Natural killer cell treated with Interleukin-12 subunit alpha and Interleukin-12 subunit beta and Interleukin-15 and Interleukin-18, amount 100 ng/mL, for 72 hours (primary cell): ENCODE measurements around the gene FER. TPM values are rescaled to one million over a fixed set of nuclear protein-coding genes. Genes with fewer than 3 reads are reported as not detected.
"Not testable (repeated sequence)": the region's sequence is repeated elsewhere in the genome, so short reads cannot be mapped to it uniquely, and the experiment has no call there.

ENCODE experiments used
- ATAC-seq, 2 donors: fragments of 150-1000 bp; cut with Tn5 transposase in 1 of 2; sonication (Bioruptor Pico), chemical (Tn5 transposase) in 1 of 2; 2 replicates each; pipeline ENCODE4 v1.10.0; 2021
- DNase-seq: peaks from one replicate; pipeline ENCODE4 v3.0.0; 2022; ENCODE audit warnings: low spot score
- H3K27ac Mint-ChIP-seq, 2 donors: 1 replicate in 1 of 2; 2 replicates in 1 of 2; pipeline ENCODE4 v1.8.0; 2022; ENCODE audit warnings: mixed read lengths in 2 of 2, mild to moderate bottlenecking in 1 of 2, moderate library complexity in 1 of 2
- H3K27me3 Mint-ChIP-seq, 2 donors: 1 replicate in 1 of 2; 2 replicates in 1 of 2; pipeline ENCODE4 v1.8.0; 2022; ENCODE audit warnings: mixed read lengths in 2 of 2
- H3K36me3 Mint-ChIP-seq: one replicate; pipeline ENCODE4 v1.8.0; 2022; ENCODE audit warnings: mixed read lengths
- H3K4me1 Mint-ChIP-seq, 2 donors: 1 replicate in 1 of 2; 2 replicates in 1 of 2; pipeline ENCODE4 v1.8.0; 2022; ENCODE audit warnings: low read depth in 2 of 2, mixed read lengths in 2 of 2, mild to moderate bottlenecking in 1 of 2
- H3K4me3 Mint-ChIP-seq: one replicate; pipeline ENCODE4 v1.8.0; 2022; ENCODE audit warnings: mixed read lengths
- H3K9me3 Mint-ChIP-seq: 2 replicates; pipeline ENCODE4 v1.8.0; 2022; ENCODE audit warnings: mixed read lengths
- total RNA-seq, 2 donors: library from RNA; stranded (reverse); gene quantifications; one replicate each; pipeline ENCODE4 v1.2.3, GENCODE V29; 2022

FER gene
- total RNA-seq, 2 donors from 2014 or later = 13.4 to 22.1 TPM

DNA sequence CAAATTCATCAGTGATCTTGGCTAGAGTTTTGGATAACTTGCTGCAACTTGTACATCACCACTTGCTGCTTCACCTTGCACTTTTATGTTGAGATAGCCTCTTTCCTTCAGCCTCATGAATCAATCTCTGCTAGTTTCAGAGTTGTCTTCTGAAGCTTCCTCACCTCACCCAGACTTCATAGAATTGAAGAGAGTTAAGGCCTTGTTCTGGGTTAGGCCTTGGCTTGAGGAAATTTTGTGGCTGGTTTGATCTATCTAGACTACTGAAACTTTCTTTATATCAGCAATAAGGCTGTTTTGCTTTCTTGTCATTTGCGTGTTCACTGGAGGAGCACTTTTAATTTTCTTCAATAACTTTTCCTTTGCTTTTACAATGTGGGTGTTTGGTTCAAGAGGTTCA, 12.8 kb downstream of the FER start:
- H3K36me3 Mint-ChIP-seq = no peaks in the 10 kb centered on the region
- ATAC-seq (no peak), DNase-seq (no peak)
- H3K4me1 Mint-ChIP-seq = peaks cover 0 to 10% of the 10 kb centered on the region in 2 donors
- no peaks in the 10 kb centered on the region for H3K9me3 Mint-ChIP-seq
- H3K4me3 Mint-ChIP-seq = no peak overlapping the region
- H3K27ac Mint-ChIP-seq = no peak overlapping the region
- H3K27me3 Mint-ChIP-seq = no peaks in the 10 kb centered on the region

DNA sequence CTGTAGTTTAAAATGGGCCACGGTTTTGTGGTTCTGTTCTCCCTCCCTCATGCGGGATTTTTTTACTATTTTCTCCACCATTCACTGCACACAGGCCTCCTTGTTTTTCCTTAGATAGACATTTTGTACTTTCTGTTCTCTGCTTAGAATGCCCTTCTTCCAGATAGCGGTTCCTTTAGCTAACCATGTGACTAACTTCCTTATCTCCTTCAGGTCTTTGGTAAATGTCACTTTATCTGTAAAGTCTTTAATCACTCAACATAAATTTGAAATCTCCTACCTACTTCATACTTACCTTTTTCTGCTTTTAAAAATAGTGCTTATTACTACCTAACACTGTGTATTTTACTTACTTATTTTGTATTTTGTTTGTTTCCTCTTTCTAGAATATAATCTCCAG, 15.0 kb downstream of the FER start:
- ATAC-seq = no peak
- Mint-ChIP-seq H3K4me1 (peaks cover 0 to 10% of the 10 kb centered on the region in 2 donors), H3K27ac (no peak overlapping the region), H3K27me3 (no peaks in the 10 kb centered on the region), H3K36me3 (no peaks in the 10 kb centered on the region), H3K9me3 (no peaks in the 10 kb centered on the region), H3K4me3 (no peak overlapping the region)
- DNase-seq = no peak

DNA sequence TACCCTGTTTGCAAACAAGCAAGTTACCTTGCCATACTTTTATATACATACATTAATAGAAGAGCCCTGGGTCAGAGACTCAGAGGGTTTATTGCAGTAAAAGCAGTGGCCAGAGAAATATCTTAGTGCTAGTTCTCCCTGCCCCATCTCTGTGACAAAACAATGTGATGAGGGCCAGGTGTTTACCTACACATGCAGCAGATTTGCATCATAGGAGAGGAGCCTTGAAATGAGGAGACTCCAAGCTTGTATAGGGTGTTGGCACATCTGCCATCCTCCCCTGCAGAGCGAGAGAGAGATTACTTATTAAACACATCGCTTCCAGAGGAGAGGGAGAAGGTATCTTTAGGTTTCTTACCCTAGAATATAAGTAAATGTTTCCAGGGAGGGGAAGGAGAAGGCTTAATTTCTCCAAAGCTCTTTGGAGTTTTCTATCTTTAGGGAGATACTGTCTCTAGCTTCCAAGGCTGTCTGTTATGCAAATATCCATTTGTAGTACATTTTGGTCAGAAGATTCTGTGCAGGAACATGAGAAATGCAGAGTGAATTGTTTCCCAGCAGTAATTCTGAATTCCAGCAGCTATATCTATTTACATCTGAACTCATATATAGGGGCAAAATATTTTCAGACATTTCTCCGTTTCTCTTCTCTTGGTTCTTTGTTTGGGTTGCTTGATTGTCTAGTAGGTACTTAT, 15.7 kb downstream of the FER start:
- H3K4me1 Mint-ChIP-seq = peaks cover 0 to 10% of the 10 kb centered on the region in 2 donors
- no peaks in the 10 kb centered on the region for H3K27me3 Mint-ChIP-seq

DNA sequence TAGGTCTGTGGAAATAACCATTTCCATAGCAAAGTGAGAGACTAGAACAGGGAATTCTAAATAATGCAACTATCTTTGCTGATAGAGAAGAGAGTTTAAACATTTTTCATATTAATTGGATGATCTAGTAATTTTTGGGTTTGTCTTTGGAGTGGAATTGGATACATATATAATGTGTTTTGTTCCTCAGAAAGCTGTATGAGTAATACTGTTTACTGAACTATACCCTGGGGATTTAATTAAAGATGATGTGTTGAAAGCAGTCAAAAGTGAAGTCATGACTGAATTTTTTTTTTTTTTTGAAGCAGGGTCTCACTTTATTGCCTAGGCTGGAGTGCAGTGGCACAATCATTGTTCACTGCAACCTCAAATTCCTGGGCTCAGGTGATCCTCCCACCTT, 17.9 kb downstream of the FER start:
- ATAC-seq = no peak
- DNase-seq = no peak
- H3K4me3 Mint-ChIP-seq = no peak overlapping the region
- no peak overlapping the region for H3K27ac Mint-ChIP-seq
- H3K36me3 Mint-ChIP-seq = no peaks in the 10 kb centered on the region
- peaks cover 8 to 17% of the 10 kb centered on the region in 2 donors for H3K4me1 Mint-ChIP-seq
- no peaks in the 10 kb centered on the region for H3K9me3 Mint-ChIP-seq
- no peaks in the 10 kb centered on the region for H3K27me3 Mint-ChIP-seq

More for the DNA sequence above, 15.7 kb downstream of the FER start:
- no peak for DNase-seq
- Mint-ChIP-seq H3K36me3 (no peaks in the 10 kb centered on the region), H3K4me3 (no peak overlapping the region), H3K9me3 (no peaks in the 10 kb centered on the region), H3K27ac (no peak overlapping the region)
- ATAC-seq = no peak

DNA sequence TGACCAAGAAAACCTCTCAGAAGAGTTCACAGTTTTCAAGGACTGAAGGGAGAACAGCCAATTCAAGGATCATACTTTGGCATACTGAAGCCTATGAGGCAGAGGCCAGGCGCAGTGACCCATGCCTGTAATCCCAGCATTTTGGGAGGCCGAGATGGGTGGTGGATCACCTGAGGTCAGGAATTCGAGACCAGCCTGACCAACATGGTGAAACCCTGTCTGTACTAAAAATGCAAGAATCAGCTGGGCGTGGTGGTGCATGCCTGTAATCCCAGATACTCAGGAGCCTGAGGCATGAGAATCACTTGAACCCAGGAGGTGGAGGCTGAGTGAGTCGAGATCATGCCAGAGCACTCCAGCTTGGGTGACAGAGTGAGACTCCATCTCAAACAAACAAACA, 19.2 kb downstream of the FER start:
- not testable (repeated sequence) for H3K9me3 Mint-ChIP-seq, H3K27me3 Mint-ChIP-seq, H3K4me3 Mint-ChIP-seq, DNase-seq, H3K27ac Mint-ChIP-seq, H3K36me3 Mint-ChIP-seq, ATAC-seq
- H3K4me1 Mint-ChIP-seq = peaks cover 8 to 17% of the 10 kb centered on the region in 2 donors

DNA sequence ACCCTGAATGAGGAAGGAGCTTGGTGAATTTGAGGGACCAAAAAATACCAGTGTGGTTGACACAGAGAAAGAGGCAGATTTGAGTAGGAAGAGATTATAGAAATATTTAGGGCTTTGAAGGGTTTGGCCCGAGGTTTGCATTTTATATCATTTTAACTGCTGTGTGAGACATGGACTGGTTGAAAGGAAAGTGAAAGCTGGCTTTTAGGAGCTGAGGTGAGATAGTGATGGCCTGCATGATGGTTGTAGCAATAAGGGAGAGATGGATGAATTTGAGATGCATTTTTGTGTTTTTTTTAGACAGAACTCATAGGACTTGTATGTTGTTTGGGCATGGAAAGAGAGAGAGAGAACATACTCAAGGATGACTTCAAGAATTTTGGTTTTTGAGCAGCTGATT, 21.7 kb downstream of the FER start:
- H3K27ac Mint-ChIP-seq = no peak overlapping the region
- no peak for DNase-seq
- peak in 1 of 2 donors; percentile 55 for ATAC-seq

DNA sequence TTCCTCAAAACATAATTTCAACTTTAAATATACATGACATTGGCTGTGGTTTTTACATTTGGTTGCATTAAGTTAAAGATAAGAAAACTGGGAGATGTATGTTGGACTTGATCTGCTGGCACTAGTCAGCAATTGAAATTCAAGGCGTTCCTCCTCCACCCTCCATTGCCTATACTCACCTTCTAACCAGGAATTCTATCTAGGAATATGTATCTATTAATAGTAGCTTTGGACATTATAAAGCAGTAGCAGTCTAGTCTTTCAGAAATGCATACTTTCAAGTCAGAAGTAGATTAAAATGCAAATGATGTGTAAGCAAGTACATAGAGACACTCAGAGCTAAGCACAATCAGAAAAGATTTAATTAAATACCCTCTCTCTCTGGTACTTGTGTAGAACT, 24.9 kb downstream of the FER start:
- Mint-ChIP-seq H3K36me3 (peaks cover 11% of the 10 kb centered on the region), H3K27me3 (no peaks in the 10 kb centered on the region), H3K27ac (no peak overlapping the region), H3K4me3 (no peak overlapping the region), H3K9me3 (peaks cover 4% of the 10 kb centered on the region), H3K4me1 (peaks cover 7 to 8% of the 10 kb centered on the region in 2 donors)
- DNase-seq (no peak), ATAC-seq (no peak)

More for the DNA sequence above, 21.7 kb downstream of the FER start:
- Mint-ChIP-seq H3K4me1 (peaks cover 7 to 8% of the 10 kb centered on the region in 2 donors), H3K9me3 (peaks cover 4% of the 10 kb centered on the region), H3K4me3 (peak overlapping the region; percentile 26), H3K27me3 (no peaks in the 10 kb centered on the region), H3K36me3 (peaks cover 5% of the 10 kb centered on the region)

DNA sequence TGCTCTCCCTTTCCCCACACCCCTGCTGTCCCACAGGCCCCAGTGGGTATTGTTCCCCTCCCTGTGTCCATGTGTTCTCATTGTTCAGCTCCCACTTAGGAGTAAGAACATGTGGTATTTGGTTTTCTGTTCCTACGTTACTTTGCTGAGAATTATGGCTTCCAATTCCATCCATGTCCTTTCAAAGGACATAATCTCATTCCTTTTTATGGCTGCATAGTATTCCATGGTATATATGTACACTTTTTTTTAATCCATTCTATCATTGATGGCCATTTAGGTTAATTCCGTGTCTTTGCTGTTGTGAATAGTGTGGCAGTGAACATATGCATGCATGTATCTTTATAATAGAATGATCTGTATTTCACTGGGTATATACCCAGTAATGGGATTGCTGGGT, 25.6 kb downstream of the FER start:
- ATAC-seq = no peak
- H3K36me3 Mint-ChIP-seq = peaks cover 16% of the 10 kb centered on the region
- peaks cover 6% of the 10 kb centered on the region for H3K9me3 Mint-ChIP-seq
- H3K27ac Mint-ChIP-seq = no peak overlapping the region
- H3K4me1 Mint-ChIP-seq = peaks cover 7 to 8% of the 10 kb centered on the region in 2 donors
- no peak overlapping the region for H3K4me3 Mint-ChIP-seq
- H3K27me3 Mint-ChIP-seq = no peaks in the 10 kb centered on the region
- DNase-seq = no peak

DNA sequence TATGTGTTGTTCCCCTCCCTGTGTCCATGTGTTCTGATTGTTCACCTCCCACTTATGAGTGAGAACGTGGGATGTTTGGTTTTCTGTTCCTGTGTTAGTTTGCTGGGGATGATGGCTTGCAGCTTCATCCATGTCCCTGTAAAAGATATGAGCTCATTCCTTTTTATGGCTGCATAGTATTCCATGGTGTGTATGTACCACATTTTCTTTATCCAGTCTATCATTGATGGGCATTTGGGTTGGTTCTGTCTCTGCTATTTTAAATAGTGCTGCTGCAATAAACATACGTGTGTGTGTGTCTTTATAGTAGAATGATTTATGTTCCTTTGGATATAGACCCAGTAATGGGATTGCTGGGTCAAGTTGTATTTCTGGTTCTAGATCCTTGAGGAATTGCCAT, 26.4 kb downstream of the FER start:
- DNase-seq, H3K27ac Mint-ChIP-seq, ATAC-seq, H3K27me3 Mint-ChIP-seq, H3K4me1 Mint-ChIP-seq, H3K4me3 Mint-ChIP-seq, H3K9me3 Mint-ChIP-seq: not testable (repeated sequence)
- H3K36me3 Mint-ChIP-seq = peaks cover 16% of the 10 kb centered on the region

DNA sequence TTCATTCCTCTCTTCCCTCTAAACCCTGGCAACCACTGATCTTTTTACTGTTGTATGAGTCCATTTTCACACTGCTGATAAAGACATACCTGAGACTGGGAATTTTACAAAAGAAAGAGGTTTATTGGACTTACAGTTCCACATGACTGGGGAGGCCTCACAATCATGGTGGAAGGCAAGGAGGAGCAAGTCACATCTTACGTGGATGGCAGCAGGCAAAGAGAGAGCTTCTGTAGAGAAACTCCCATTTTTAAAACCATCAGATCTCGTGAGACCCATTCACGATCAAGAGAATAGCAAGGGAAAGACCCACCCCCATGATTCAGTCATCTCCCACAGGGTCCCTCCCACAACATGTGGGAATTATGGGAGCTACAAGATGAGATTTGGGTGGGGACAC, 29.9 kb downstream of the FER start:
- not testable (repeated sequence) for H3K27ac Mint-ChIP-seq, H3K9me3 Mint-ChIP-seq, DNase-seq, ATAC-seq, H3K27me3 Mint-ChIP-seq, H3K4me1 Mint-ChIP-seq, H3K4me3 Mint-ChIP-seq
- H3K36me3 Mint-ChIP-seq = peaks cover 16% of the 10 kb centered on the region

DNA sequence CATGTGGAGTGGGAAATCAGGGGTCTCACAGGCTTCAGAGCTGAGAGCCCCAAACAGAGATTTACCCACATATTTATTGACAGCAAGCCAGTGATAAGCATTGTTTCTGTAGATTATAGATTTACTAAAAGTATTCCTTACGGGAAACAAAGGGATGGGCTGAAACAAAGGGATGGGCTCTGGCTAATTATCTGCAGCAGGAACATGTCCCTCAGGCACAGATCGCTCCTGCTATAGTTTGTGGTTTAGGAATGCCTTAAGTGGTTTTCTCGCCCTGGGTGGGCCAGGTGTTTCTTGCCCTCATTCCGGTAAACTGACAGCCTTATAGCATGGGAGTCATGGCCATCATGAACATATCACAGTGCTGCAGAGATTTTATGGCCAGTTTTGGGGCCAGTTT, 36.9 kb downstream of the FER start:
- not testable (repeated sequence) for H3K27me3 Mint-ChIP-seq, DNase-seq, H3K9me3 Mint-ChIP-seq, ATAC-seq, H3K4me3 Mint-ChIP-seq, H3K36me3 Mint-ChIP-seq, H3K27ac Mint-ChIP-seq
- peaks cover 10 to 13% of the 10 kb centered on the region in 2 donors for H3K4me1 Mint-ChIP-seq

DNA sequence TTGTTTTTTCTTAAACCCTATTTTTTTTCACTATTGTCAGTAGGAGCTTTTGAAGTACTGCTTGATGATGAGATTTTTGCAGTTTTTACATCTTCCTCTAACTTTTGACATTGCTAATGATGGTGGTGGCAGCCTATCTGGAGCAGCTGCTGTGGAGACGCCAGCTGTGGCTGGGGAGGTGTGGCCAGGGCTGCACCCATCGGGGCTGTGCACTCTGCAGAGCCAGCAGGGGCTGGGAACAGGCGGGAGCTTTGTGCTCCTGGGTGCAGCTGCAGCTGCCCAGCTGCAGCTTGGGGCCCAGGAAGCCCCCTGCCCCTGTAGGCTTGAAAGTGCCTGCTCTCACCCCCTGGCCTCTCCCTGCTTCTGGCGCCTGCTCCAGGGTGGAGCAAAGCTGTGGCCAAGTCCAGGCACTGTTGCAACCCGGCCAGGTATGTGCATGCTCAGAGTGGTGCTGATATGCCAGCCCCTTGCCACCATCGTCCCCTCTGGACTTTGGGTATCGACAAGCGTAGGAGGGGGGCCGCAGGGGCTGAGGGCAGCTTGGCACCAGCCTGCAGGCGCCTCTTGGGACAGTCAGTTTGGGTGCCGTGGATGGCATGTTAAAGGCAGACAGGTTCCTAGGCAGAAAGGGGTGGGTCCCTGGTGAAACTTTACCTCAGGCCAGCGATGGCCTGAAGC, 39.2 kb downstream of the FER start:
- Mint-ChIP-seq H3K27me3 (no peaks in the 10 kb centered on the region), H3K4me1 (peaks cover 5 to 13% of the 10 kb centered on the region in 2 donors), H3K36me3 (no peaks in the 10 kb centered on the region), H3K4me3 (no peak overlapping the region), H3K9me3 (no peaks in the 10 kb centered on the region), H3K27ac (no peak overlapping the region)
- peak; percentile 31 to 43 for ATAC-seq
- DNase-seq = no peak

DNA sequence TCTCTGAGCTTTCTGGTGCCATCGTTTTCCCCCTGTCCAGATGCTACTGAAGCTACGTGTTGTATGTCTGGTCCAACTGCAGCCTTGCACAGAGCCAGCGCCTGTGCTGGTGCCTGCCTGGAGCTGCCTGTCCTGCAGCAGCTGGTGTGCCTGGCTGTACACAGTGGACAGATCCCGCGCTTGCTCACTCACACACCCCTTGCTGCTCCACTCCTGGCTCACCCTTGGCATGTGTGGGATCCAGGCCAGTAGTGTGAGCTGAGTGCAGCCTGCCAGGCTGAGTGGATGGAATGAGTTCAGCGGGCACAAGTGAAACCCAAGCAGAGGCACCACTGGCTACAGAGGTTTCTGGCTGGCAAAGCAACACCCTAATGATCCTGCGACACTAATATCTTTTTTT, 40.4 kb downstream of the FER start:
- Mint-ChIP-seq H3K27me3 (no peaks in the 10 kb centered on the region), H3K36me3 (no peaks in the 10 kb centered on the region), H3K4me1 (peaks cover 1 to 13% of the 10 kb centered on the region in 2 donors), H3K9me3 (no peaks in the 10 kb centered on the region), H3K4me3 (no peak overlapping the region), H3K27ac (no peak overlapping the region)
- no peak for DNase-seq
- ATAC-seq = peak; percentile 36 to 57

DNA sequence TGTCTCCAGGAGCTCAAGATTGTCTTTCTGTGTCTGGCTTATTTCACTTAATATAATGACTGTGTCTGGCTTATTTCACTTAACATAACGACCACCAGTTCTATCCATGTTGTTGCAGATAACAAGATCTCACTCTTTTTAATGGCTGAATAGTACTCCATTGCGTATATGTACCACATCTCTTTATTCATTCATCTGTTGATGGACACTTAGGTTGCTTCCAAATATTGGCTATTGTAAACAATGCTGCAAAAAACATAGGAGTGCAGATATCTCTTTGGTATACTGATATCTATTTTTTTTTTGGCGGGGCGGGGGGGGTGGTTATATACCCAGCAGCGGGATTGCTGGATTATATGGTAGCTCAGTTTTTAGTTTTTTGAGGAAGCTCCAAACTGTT, 45.5 kb downstream of the FER start:
- H3K27me3 Mint-ChIP-seq = no peaks in the 10 kb centered on the region
- ATAC-seq (no peak), DNase-seq (no peak)
- H3K27ac Mint-ChIP-seq = no peak overlapping the region
- H3K9me3 Mint-ChIP-seq = no peaks in the 10 kb centered on the region
- H3K4me1 Mint-ChIP-seq = peaks cover 0 to 11% of the 10 kb centered on the region in 2 donors
- peaks cover 5% of the 10 kb centered on the region for H3K36me3 Mint-ChIP-seq
- H3K4me3 Mint-ChIP-seq = no peak overlapping the region
